GM21515 (cell line): ENCODE results near the gene PPP2R2C.

Experiments
- ATAC-seq: cut with Tn5 transposase; IDR thresholded peaks from one replicate; pipeline ENCODE4 v1.9.1; 2021; ENCODE audit not compliant: unreplicated experiment

The PPP2R2C gene

DNA sequence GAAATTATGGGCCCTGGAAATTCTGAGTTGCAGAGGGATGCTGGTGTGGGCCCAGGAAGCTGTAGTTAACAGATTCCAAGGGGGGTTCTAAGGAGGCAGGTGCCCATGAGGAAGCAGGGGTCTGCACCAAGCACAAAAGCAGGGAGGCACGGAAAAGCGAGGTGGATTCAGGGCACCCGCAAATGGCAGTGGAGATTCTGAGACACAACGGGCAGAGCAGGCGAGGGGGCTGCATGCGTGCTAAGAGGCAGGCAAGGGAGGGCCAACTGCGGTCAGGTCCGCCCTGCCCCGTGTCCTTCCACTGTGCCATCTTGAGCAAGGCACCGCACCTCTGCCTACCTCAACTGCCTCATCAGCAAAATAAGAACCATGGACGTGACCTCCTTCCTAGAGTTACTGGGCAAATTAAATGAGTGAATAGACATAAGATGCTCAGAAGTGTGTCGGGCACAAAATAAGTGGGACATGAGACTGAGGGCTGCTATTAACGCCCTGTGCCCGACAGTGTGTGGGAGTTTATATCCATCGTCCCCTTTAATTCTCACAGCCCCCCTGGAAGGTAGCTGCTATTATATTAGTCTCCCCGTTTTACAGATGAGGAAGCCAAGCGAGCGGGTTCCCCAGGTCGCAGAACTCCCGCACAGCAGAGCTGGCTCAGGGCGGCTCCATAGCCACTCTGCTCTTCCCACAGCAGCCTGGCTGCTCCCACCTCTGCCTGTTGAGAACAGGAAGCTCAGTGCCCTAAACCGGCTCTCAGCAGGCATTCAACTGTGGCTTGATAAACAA, 67.6 kb downstream of the PPP2R2C start:
- no peak for ATAC-seq

DNA sequence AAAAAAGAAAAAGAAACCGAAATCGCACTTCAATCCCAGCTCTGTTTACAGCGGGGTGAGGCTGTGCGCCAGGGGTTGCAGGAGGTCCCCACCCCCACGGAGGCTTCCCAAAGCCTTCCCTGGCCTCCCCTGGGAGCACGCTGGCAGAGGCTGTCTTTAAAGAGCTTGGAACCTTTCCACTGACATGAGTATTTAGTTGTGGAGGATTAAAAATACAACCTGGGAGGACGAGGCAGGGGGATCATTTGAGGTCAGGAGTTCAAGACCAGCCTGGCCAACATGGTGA, 69.1 kb downstream of the PPP2R2C start:
- ATAC-seq, result no peak

DNA sequence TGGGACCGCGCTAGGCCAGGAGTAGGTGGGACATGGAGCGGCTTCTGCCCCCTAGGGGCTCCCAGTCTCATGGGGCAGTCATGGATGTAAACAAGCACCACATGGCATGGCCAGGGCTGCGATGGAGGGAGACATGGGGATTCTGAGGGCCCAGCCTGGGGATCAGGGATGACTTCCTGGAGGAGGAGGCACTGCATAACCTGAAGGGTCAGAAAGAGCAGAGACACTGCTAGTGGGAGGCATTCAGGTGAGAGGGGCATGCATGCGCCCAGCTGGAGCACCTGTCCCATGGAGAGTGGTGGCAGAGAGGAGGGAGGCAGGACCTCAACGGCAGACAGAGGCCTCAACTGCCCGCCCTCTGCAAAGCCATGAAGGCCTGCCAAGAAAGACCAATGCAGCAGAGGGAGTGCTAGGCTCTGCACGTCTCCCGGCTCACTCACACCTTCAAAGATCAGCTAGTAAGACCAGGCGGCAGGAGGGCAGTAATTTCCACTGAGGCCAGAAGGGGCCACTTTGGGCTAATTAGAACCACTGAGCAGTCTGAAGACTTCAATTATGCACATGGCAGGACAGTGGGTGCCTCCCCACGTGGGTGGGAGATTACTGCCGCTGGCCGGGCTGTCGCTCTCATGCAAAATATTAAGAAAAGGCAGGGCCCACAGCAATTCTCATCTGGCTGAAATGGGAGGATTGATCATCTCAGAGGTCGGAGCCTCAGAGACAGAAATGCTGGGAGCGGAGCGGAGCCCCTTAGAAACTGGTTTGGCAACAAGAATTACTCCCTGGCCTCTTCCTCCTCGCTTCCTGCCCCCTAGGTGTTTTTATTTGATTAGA, 69.6 kb downstream of the PPP2R2C start:
- ATAC-seq, result no peak

DNA sequence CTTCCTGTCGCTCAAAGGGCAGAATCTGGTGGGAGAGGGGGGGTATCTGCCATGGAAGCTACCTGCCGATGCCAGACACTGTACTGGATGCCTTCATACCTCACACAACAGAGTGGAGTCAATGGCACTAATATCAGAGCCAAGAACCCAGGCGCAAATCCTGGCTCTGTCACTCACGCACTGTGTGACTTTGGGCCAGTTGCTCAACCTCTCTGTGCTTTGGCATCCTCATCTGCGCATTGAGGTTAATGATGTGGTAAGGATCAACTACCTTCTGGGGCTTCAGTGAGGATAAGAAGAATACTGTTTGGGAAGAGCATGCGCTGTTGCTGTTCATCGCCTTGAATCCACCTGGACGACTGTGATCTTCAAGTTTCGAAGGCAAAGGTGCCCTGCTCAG, 70.6 kb downstream of the PPP2R2C start:
- no peak for ATAC-seq

DNA sequence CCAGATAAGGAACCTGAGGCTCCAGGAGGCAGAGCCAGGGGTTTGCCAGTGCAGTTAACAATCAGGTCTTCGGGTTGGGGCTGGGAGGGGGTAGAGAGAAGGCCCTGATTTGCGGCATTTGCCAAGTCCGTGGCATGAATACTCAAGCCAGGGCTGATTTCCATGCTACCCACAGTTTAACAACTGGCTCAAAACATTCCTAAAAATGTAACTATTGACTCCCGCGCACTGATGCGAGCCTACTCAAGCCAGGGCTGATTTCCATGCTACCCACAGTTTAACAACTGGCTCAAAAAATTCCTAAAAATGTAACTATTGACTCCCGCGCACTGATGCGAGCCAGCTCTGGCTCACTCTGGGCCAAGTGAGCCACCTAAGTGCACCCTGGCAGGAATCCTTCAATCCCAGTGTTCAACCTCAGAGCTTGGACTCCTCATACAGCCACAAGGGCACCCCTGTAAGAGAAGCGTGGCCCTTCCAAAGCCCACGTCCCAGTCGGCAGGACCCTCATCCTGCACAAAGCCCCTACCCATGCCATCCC, 75.6 kb downstream of the PPP2R2C start:
- ATAC-seq, result no peak

DNA sequence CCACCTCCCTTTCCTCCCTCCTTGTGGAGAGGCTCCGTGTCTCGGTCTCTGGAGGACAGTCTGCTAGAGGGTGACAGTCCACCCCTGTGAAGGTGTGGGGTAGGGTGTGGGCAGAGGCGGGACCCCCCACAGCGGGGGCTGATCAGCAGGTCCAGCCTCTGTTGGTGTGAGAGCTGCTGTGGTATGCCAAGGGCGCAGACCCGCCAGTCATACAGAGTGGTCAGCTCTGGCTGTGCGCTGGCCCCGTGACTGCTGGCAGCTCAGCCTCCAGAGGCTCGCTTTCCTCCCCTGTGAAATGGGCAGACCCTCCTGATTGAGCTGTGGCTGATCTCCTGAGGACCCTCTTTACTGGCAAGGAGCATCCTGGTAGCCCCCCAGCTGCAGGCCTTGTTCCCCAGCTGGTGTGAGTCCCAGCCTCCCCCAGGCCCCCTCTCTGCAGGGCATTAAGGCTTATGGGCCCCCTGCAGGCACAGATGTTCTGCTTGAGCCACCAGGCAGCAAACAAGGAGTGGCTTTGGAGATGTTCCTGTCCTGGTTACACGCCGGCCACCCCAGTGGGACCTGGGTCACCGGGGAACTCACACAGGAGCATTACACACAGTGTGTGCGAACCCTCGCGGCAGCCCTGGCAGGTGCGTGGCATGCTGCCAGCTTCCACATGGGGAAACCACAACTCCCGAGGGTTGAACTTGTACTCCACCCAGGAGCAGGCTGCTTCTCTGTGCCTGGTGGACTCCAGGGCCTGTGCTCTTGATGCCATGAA, 76.8 kb downstream of the PPP2R2C start:
- no peak for ATAC-seq

DNA sequence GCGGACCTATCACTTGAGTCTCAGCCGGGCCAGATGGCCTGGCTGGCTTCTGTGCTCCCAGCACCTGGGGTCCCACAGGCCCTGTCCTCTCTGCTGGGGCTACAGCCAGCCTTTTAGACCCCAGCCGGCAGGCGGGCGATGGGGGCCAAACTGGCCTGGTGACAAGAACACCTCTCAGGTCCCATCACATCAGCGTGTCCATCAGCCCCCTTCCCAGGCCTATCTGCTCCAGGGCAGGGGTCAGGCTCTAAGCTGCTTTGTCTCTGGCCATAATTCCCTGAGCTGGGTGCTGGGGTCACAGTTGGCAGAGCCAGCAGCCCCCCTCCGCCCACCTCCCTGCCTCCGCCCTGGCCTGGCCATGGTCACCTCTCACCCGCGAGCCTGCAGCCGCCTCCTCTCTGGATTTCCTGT, 77.7 kb downstream of the PPP2R2C start:
- ATAC-seq, result no peak

DNA sequence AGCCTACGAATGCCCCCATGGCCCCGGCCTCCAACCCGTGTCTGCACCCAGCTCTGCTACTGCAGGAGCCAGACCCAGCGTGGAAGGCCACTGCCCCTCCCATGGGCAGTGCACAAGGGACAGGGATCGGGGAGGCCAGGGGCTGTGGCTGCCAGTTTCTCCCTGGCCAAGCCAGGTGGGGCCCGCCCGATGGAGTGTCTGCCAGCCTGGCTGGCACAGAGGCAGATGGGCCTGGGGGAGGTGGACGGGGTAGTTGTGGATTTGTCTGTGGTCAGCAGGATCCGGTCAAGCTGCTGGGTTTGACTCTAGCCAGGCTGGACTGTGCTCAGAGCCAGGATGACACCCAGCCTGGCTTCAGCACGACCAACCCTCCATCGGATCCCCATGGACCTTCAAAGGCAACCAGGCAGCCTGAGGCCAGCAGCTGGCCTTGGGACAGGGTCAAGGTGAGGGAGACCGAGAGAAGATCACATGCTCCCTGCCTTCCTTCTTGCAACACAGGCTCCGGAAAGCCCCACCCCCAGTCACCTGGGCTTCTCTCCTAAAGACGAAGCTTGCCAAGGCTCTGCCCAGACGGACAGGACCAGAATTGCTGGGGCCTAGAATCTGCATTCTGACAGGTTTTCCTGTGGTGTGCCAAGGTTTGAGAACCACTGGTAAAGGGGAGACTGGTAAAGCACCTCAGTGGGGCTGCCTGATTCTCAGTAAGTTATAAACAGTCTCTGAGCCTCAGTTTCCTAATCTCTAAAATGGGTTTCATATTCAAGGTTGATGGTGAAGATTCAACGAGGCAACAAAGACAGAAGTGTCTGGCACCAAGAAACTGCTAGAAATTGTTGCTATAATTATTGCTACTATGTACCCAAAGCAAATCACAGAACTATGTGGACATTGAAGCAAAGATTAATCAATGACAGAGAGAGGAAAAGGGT, 78.6 kb downstream of the PPP2R2C start:
- ATAC-seq, result no peak

DNA sequence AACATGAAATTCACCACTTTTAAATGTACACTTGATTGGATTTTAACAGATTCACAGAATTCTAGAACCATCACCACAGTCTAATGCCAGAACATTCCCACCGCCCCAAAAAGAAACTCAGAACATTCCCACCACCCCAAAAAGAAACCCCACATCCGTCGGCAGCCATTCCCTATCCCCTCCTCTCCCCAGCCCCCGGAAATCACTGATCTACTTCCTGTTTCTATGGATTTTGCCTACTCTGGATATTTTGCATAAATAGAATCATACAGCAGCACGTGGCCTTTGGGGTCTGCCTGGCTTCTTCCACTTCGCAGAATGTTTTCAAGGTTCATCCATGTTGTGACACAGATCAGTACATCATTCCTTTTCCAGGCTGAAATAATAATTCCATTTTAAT, 79.3 kb downstream of the PPP2R2C start:
- no peak for ATAC-seq

DNA sequence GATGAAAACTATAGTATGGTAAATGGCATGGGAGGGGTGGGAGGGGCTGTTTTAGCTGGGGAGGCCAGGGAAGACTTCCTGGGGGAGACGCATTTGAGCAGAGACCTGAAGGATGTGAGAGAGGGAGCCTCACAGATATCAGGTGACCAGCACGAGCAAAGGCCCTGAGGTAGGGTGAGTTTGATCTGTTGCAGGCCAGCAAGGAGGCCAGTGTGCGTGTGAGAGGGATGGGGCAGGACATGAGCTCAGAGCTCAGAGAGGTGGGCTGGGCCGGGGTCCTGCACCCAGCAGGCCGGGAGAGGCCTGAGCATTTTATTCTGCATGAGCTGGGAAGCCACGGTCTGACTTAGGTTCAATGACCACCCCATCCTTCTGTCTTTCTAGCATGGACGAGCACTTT, 80.0 kb downstream of the PPP2R2C start:
- no peak for ATAC-seq

DNA sequence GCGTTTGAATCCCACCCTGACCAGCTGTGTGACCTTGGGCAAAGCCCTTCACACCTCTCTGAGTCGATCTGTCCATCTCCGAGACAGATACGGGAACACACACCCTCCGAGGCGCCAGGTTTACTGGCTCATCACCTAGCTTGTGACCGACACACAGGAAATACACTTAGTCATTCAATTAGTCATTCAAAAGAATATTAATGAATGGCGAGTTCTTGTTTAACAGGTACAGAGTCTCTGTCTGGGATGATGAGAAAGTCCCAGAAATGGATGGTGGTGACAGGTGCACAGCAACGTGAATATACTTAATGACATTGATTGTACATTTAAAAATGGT, 80.6 kb downstream of the PPP2R2C start:
- no peak for ATAC-seq

DNA sequence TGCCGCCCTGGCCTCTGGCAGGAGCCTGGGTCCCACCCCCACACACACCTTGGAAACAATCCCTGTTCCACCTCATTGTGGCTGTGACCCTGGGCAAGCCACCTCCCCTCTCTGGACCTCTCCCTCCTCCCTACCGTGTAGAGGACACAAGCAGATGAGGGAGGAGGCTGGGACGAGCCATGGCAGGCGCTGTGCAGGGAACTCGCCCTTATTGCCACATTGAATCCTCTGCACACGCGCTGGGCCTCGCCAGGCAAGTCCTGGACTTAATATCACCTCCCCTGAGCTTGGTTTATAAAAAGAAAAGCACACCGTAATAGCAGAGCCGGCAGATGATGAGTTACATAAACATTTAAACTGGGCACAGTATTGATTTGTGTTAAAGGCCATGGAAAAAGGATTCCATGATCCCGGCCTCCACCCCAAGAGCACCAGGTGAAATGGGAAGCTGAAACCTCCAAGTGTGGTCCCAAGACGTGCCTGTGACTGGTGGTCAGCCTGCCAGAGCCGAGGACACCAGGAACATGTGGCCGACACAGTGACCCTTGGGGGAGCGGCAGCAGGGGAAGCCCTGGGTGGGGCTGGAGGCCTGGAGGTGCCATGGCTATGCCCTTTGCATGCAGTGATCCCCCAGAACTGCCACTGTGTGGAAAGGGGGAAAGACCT, 81.1 kb downstream of the PPP2R2C start:
- ATAC-seq, result no peak

DNA sequence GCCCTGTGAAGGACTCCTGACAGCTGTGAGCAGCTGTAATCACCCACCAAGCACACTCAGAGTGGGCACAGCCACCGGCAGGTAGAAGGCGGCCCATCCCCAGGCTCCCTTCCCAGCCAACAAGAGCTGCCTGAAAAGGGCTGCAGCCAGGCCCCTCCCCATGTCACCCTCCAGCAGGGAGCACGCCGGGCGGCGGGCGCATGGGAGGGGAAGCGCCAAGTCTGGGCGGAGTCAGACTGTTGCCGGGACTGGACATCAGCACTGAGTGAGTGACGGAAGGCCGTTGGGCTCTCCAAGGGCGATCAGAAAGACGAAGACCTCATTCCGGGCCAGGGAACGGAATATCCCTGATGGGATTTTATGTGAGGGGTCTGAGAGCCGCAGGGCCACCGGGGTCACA, 82.1 kb downstream of the PPP2R2C start:
- no peak for ATAC-seq

DNA sequence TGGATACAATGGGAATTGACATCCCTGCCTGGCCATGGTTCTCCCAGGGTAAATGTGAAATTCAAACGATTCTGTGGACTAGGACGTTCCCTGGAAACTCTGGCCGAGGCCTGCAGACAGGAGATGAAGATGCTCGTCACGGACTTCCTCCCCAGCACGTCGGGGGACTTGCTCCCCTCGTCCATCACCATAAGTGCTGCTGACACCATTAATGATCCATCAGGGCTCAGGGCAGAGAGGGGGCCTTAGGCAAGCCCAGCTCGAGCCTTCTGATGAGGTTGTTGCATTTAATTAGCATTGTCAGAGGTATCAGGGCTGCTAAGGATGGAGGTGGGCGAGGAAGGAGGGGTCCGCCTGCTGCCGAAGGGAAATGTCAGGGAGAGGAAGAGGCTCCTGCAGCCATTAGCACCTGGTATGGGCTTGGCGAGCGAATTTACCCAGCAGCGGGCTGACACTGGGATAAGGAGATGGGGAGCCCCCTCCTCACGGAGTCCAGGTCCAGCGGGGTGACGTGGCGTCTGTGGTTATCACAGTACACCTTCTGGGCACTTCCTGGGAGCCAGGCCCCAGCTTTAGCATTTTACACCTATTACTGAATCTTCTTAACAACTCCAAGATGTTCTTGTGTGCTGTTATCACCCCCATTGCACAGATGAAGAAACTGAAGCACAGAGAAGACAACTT, 83.1 kb downstream of the PPP2R2C start:
- no peak for ATAC-seq

DNA sequence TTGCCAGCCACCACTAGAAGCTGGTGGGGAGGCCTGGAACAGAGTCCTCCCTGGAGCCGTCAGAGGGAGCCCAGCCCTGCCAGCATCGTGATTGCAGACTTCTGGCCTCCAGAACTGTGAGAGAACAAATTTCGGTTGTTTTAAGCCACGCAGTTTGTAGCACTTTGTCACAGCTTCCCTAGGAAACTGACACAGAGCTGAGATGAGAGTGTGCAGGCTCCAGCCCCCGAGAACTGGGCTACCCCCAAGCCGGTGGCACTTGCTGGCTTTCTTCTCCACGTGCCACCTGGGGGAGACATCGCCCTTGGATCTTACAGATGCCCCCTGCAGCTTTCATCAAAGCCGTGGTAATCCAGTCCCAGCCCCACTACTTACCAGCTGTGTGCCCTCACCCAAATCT, 83.7 kb downstream of the PPP2R2C start:
- ATAC-seq, result no peak

DNA sequence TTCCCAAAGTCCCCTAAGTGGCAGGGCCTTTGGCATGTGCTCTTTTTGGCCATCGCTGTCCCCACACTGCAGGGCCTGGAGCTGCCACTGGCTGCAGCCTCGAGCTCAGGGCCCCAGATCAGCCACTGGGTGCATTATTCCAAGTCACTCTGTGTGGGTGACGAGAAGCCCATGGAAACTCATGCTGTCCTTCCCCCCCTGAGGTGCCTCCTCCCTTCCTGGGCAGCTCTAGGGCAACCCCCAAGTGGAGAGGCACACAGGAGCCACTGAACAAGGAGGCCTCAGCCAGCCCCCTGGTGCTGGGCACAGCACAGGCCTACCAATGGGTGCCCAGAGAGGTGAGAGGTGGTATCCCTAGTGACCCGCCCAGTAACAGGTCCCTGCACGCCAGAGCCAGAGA, 84.5 kb downstream of the PPP2R2C start:
- no peak for ATAC-seq

DNA sequence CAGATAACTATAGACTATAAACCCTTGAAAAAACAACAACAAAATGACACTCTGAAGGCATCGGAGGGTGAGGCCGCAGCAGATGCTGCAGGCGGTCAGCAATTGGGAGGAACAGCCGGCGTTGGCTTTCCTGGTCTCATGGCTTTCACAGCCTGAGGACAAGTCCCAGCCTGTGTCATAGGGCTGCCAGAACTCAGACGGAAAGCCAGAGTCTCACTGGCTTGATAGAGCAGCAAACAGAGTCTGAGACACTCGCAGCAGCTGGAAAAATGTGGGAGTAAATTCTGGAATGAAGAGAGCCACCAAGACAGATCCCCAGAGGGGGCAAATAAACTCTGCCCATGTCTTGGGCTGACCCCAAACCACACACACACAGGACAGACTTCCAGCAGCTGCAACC, 86.3 kb downstream of the PPP2R2C start:
- ATAC-seq, result no peak

DNA sequence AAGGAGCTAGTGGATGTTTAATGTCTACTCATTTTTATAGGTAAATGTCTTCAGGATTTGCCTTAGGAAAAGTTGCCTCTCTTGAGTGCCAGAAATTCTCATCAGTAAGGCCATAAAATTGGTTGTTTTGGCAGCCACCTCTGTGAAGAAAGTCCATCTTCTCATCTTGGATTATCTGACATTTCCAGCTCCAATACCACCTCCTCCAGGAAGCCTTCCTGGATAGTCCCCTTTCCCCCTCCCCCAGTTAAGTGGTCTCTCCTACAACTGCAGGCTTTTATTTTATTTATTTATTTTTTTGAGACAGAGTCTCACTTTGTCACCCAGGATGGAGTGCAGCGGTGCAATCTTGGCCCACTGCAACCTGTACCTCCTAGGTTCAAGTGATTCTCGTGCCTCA, 87.1 kb downstream of the PPP2R2C start:
- ATAC-seq, result no peak

DNA sequence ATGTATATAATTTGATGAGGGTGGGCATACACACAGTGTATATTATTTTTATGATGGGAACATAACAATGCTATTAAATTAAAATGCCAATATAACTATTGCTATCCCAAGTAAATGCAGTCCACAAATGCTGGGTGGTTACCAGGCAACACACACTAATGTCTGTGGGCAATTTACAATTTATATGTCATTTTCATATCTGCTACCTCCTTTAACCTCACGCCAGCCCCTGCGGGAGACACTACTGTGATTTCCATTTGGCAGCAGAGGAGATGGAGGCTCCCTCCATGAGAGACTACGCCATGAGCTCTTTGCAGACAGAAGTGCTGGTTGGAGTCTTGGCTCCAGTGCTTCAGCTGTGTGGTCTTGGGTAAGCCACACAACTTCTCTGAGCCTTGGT, 87.9 kb downstream of the PPP2R2C start:
- ATAC-seq, result no peak

DNA sequence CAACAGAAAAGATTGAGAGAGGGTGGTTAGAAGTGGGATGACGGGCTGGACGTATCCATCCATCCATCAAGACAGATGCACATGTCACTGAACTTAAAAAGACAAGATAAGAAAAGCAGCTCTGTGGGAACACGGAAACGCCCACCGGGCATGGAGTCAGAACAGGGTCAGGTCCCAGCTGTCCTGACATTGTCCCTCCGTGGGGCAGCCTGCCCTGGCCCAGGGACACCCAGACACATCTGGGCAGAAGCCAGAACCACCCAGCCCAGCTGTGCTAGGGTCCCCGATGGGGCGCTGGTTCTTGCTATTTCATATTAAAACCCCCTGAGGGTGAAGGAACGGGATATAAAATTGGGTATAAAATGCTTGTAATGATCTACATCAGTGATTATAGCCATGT, 88.5 kb downstream of the PPP2R2C start:
- no peak for ATAC-seq
